Peyer's patch (tissue), 4 donors: Measurements from ENCODE around the gene CCDC183. TPM values are rescaled to one million over a fixed set of nuclear protein-coding genes. Genes with fewer than 3 reads are reported as not detected.

Source experiments
- DNase-seq, 3 donors: peaks; one replicate each; pipeline ENCODE4 v3.0.0-alpha.2; 2017 to 2019
- H3K27ac ChIP-seq, 4 donors: fragments of 200-600 bp; sonication (generic); one replicate each; pipeline ENCODE4 v1.5.1; 2016 to 2019
- H3K27me3 ChIP-seq, 2 donors: fragments of 200-600 bp; sonication (generic); one replicate each; pipeline ENCODE4 v1.5.1; 2019
- H3K36me3 ChIP-seq, 3 donors: fragments of 200-600 bp; sonication (generic); one replicate each; pipeline ENCODE4 v1.5.1; 2016 to 2019
- H3K4me1 ChIP-seq, 4 donors: fragments of 200-600 bp; sonication (generic); one replicate each; pipeline ENCODE4 v1.5.1; 2016 to 2019
- H3K4me3 ChIP-seq, 4 donors: fragments of 200-600 bp; sonication (generic); 1 replicate in 3 of 4; 2 replicates in 1 of 4; pipeline ENCODE4 v1.5.1; 2016 to 2019; ENCODE audit warnings: mild to moderate bottlenecking in 1 of 4
- H3K9me3 ChIP-seq, 4 donors: fragments of 200-600 bp; sonication (generic); one replicate each; pipeline ENCODE4 v1.5.1; 2016 to 2019; ENCODE audit warnings: mild to moderate bottlenecking in 1 of 4
- POLR2A ChIP-seq, 2 donors: fragments of 450-650 bp; IDR thresholded peaks; one replicate each; pipeline ENCODE4 v1.5.1; 2017; ENCODE audit warnings: antibody characterized with exemption in 2 of 2, mild to moderate bottlenecking in 2 of 2, moderate library complexity in 2 of 2
- small RNA-seq, 2 donors: library from RNA; depleted of rRNA; stranded (forward); fragments of <200 nt; gene quantifications; one replicate each; pipeline ENCODE3, GENCODE V24; 2016
- total RNA-seq, 4 donors: library from RNA; depleted of rRNA; stranded (reverse); fragments of >200 nt; gene quantifications; one replicate each; pipeline ENCODE4 v1.1.0, GENCODE V29; 2016
- TF ChIP-seq, protein P1 (sequence below), 6 experiments: fragments of 450-650 bp in 4 of 6; fragments of 200-600 bp in 2 of 6; sonication (generic) in 1 of 6; IDR thresholded peaks; one replicate each; pipeline ENCODE4 v1.5.1; 2017 to 2019; ENCODE audit warnings: antibody characterized with exemption in 6 of 6, mild to moderate bottlenecking in 3 of 6, moderate library complexity in 1 of 6

Gene CCDC183
- total RNA-seq, 4 donors from 2014 or later: 16.6 to 69.9 (median 46.0) TPM

DNA sequence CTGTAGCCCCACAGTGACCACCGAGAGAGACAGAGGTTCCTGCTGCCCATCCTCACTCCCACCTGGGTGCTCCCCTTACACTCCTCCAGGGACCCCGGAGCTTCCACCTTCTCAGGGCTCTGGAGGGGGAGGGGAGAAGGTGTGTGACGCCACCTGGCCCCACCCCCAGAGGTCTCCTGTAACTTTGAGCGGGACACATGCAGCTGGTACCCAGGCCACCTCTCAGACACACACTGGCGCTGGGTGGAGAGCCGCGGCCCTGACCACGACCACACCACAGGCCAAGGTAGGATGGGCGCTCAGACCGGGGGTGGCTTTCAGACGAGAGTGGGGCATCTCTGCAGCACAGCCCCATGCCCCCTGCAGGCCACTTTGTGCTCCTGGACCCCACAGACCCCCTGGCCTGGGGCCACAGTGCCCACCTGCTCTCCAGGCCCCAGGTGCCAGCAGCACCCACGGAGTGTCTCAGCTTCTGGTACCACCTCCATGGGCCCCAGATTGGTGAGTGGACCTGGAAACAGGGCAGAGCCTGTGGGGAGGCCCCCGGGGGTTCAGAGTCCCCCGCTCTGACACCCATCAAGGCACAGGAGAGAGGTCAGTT is 60.5 kb downstream of the CCDC183 start:
- Histone ChIP-seq H3K4me3 (no peak overlapping the region), H3K9me3 (no peaks in the 10 kb centered on the region), H3K4me1 (peaks cover 0 to 55% (median 11%) of the 10 kb centered on the region in 4 donors), H3K27ac (peak overlapping the region in 2 of 4 donors; percentile 83 to 96), H3K36me3 (peaks cover 0 to 9% (median 0%) of the 10 kb centered on the region in 3 donors), H3K27me3 (no peaks in the 10 kb centered on the region)
- DNase-seq: no peak
- TF ChIP-seq POLR2A (IDR thresholded peaks at IDR 0.05): no peak
- TF ChIP-seq, protein P1, sequence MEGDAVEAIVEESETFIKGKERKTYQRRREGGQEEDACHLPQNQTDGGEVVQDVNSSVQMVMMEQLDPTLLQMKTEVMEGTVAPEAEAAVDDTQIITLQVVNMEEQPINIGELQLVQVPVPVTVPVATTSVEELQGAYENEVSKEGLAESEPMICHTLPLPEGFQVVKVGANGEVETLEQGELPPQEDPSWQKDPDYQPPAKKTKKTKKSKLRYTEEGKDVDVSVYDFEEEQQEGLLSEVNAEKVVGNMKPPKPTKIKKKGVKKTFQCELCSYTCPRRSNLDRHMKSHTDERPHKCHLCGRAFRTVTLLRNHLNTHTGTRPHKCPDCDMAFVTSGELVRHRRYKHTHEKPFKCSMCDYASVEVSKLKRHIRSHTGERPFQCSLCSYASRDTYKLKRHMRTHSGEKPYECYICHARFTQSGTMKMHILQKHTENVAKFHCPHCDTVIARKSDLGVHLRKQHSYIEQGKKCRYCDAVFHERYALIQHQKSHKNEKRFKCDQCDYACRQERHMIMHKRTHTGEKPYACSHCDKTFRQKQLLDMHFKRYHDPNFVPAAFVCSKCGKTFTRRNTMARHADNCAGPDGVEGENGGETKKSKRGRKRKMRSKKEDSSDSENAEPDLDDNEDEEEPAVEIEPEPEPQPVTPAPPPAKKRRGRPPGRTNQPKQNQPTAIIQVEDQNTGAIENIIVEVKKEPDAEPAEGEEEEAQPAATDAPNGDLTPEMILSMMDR (IDR thresholded peaks at IDR 0.05): peak in 1 of 6 experiments; percentile 4

DNA sequence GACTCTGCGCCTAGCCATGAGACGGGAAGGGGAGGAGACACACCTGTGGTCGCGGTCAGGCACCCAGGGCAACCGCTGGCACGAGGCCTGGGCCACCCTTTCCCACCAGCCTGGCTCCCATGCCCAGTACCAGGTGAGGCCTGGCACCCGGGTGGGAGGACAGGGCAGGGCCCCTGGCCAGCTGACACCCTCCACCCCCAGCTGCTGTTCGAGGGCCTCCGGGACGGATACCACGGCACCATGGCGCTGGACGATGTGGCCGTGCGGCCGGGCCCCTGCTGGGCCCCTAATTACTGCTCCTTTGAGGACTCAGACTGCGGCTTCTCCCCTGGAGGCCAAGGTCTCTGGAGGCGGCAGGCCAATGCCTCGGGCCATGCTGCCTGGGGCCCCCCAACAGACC is 61.0 kb downstream of the CCDC183 start:
- Histone ChIP-seq H3K9me3 (no peaks in the 10 kb centered on the region), H3K4me3 (no peak overlapping the region), H3K27me3 (no peaks in the 10 kb centered on the region), H3K36me3 (peaks cover 0 to 14% (median 0%) of the 10 kb centered on the region in 3 donors), H3K27ac (peak overlapping the region in 3 of 4 donors; percentile 83 to 96 (median 91)), H3K4me1 (peaks cover 0 to 55% (median 10%) of the 10 kb centered on the region in 4 donors)
- TF ChIP-seq POLR2A (IDR thresholded peaks at IDR 0.05): no peak
- TF ChIP-seq, protein P1 (IDR thresholded peaks at IDR 0.05): no peak
- DNase-seq: peak in 1 of 3 donors; percentile 45

Small RNA genes lying within 50 kb of the gene (small RNA-seq; reads per million reads assigned to genes)
- 0 reads per million in 2 donors for gene AL355987.2
- gene ATP6V1G1P3: 0 reads per million in 2 donors
- gene MIR4292: 0 reads per million in 2 donors
- gene MIR6722: 0 reads per million in 2 donors

Other genes starting within 250 kb of the CCDC183 start
- 10 to 100 TPM; 21.5 to 77.6 (median 46.0) TPM for gene EGFL7, start 133.4 kb upstream of the CCDC183 start, total RNA-seq
- 100 to 1,000 TPM in 3 of 4 donors, 10 to 100 TPM in 1; 97.4 to 802 (median 479) TPM for gene AGPAT2, start 108.9 kb upstream of the CCDC183 start, total RNA-seq
- 1 to 10 TPM in 3 of 4 donors, under 1 TPM in 1; 0.70 to 5.8 (median 2.6) TPM for gene DIPK1B, start 83.8 kb upstream of the CCDC183 start, total RNA-seq
- gene LCN10, start 53.4 kb upstream of the CCDC183 start, total RNA-seq: 10 to 100 TPM in 1 of 4 donors, 1 to 10 TPM in 3; 1.1 to 28.1 (median 4.4) TPM
- 10 to 100 TPM in 1 of 4 donors, 1 to 10 TPM in 3; 4.7 to 17.3 (median 5.6) TPM for gene LCN6, start 47.8 kb upstream of the CCDC183 start, total RNA-seq
- not detected for gene LCN8, start 38.1 kb upstream of the CCDC183 start, total RNA-seq
- 1 to 10 TPM in 2 of 4 donors, not detected in 2; 1.5 to 9.3 TPM for gene LCN15, start 31.8 kb upstream of the CCDC183 start, total RNA-seq
- 100 to 1,000 TPM in 3 of 4 donors, 10 to 100 TPM in 1; 52.0 to 240 (median 187) TPM for gene TMEM141, start 5.0 kb upstream of the CCDC183 start, total RNA-seq
- gene RABL6, start 11.6 kb downstream of the CCDC183 start, total RNA-seq: 100 to 1,000 TPM in 3 of 4 donors, 10 to 100 TPM in 1; 98.4 to 187 (median 134) TPM
- 10 to 100 TPM in 2 of 4 donors, 1 to 10 TPM in 2; 4.1 to 17.4 (median 9.2) TPM for gene AJM1, start 46.1 kb downstream of the CCDC183 start, total RNA-seq
- gene PHPT1, start 53.1 kb downstream of the CCDC183 start, total RNA-seq: 100 to 1,000 TPM in 2 of 4 donors, 10 to 100 TPM in 2; 66.0 to 120 (median 96.5) TPM
- 10 to 100 TPM; 30.8 to 50.4 (median 41.4) TPM for gene MAMDC4, start 56.0 kb downstream of the CCDC183 start, total RNA-seq
- 100 to 1,000 TPM; 299 to 676 (median 475) TPM for gene EDF1, start 70.0 kb downstream of the CCDC183 start, total RNA-seq
- 10 to 100 TPM; 17.5 to 75.1 (median 22.2) TPM for gene TRAF2, start 90.2 kb downstream of the CCDC183 start, total RNA-seq
- 100 to 1,000 TPM; 247 to 470 (median 336) TPM for gene FBXW5, start 148.4 kb downstream of the CCDC183 start, total RNA-seq
- 100 to 1,000 TPM in 1 of 4 donors, 10 to 100 TPM in 2, not detected in 1; 24.9 to 148 (median 66.2) TPM for gene C8G, start 148.9 kb downstream of the CCDC183 start, total RNA-seq
- 1 to 10 TPM in 3 of 4 donors, not detected in 1; 1.8 to 8.7 (median 7.9) TPM for gene LCN12, start 155.9 kb downstream of the CCDC183 start, total RNA-seq
- 10 to 100 TPM in 2 of 4 donors, 1 to 10 TPM in 2; 1.2 to 21.5 (median 7.8) TPM for gene PTGDS, start 181.2 kb downstream of the CCDC183 start, total RNA-seq
- gene LCNL1, start 186.7 kb downstream of the CCDC183 start, total RNA-seq: under 1 TPM in 2 of 4 donors, not detected in 2; 0.28 to 0.83 TPM
- 10 to 100 TPM; 52.3 to 92.4 (median 63.0) TPM for gene PAXX, start 196.1 kb downstream of the CCDC183 start, total RNA-seq
- gene CLIC3, start 200.2 kb downstream of the CCDC183 start, total RNA-seq: 1 to 10 TPM in 1 of 4 donors, not detected in 3; 3.3 TPM
- gene ABCA2, start 231.9 kb downstream of the CCDC183 start, total RNA-seq: 10 to 100 TPM; 46.4 to 69.0 (median 49.0) TPM
- not detected for gene FUT7, start 235.8 kb downstream of the CCDC183 start, total RNA-seq
- gene NPDC1, start 249.8 kb downstream of the CCDC183 start, total RNA-seq: 100 to 1,000 TPM in 2 of 4 donors, 10 to 100 TPM in 2; 54.2 to 106 (median 83.8) TPM